Natural killer cell (primary cell): Measurements from ENCODE around the gene PMEL. TPM values are rescaled to one million over a fixed set of nuclear protein-coding genes. Genes with fewer than 3 reads are reported as not detected.

Experiments
- ATAC-seq, 3 donors: fragments of 150-1000 bp in 2 of 3; fragments of 200-7000 bp in 1 of 3; cut with Tn5 transposase; 1 replicate in 1 of 3; 2 replicates in 2 of 3; pipeline ENCODE4 v1.10.0; 2021; ENCODE audit warnings: mild to moderate bottlenecking in 2 of 3, moderate library complexity in 2 of 3
- DNase-seq, 2 donors: peaks; one replicate each; pipeline versions ENCODE4 v3.0.0 to v3.0.0-alpha.2; 2013 to 2021; ENCODE audit warnings: mixed read lengths in 1 of 2
- H3K27ac ChIP-seq: one replicate; pipeline ENCODE4 v1.5.1; 2013; ENCODE audit warnings: mild to moderate bottlenecking, low read length
- H3K27me3 ChIP-seq: one replicate; pipeline ENCODE4 v1.6.1; 2013; ENCODE audit warnings: low read length; ENCODE audit not compliant: control insufficient read depth, insufficient read depth
- H3K36me3 ChIP-seq: one replicate; pipeline ENCODE4 v1.6.1; 2013; ENCODE audit warnings: low read length; ENCODE audit not compliant: control insufficient read depth, insufficient read depth
- H3K4me1 ChIP-seq: one replicate; pipeline ENCODE4 v1.6.1; 2013; ENCODE audit warnings: low read length; ENCODE audit not compliant: control insufficient read depth, insufficient read depth
- H3K4me3 ChIP-seq: one replicate; pipeline ENCODE4 v1.5.1; 2013; ENCODE audit warnings: low read length
- H3K9me3 ChIP-seq: one replicate; pipeline ENCODE4 v1.6.1; 2013; ENCODE audit warnings: low read length; ENCODE audit not compliant: control insufficient read depth, insufficient read depth
- H3K27ac Mint-ChIP-seq, 2 donors: one replicate each; pipeline ENCODE4 v1.8.0; 2022; ENCODE audit warnings: mild to moderate bottlenecking in 2 of 2, mixed read lengths in 2 of 2, moderate library complexity in 1 of 2
- H3K27me3 Mint-ChIP-seq, 2 donors: one replicate each; pipeline ENCODE4 v1.8.0; 2022; ENCODE audit warnings: low read depth in 2 of 2, mixed read lengths in 2 of 2
- H3K36me3 Mint-ChIP-seq: one replicate; pipeline ENCODE4 v1.8.0; 2022; ENCODE audit warnings: mixed read lengths
- H3K4me1 Mint-ChIP-seq, 2 donors: one replicate each; pipeline ENCODE4 v1.8.0; 2022; ENCODE audit warnings: mixed read lengths in 2 of 2
- H3K4me3 Mint-ChIP-seq: one replicate; pipeline ENCODE4 v1.8.0; 2022; ENCODE audit warnings: mild to moderate bottlenecking, moderate library complexity, mixed read lengths
- H3K9me3 Mint-ChIP-seq, 2 donors: one replicate each; pipeline ENCODE4 v1.8.0; 2022; ENCODE audit warnings: mixed read lengths in 2 of 2
- CTCF ChIP-seq: fragments of 200-600 bp; IDR thresholded peaks from one replicate; pipeline ENCODE4 v1.8.0; 2022; ENCODE audit warnings: antibody characterized with exemption
- WGBS: methylation state at CpG from one replicate; pipeline ENCODE4 v1.1.7; 2013; ENCODE audit warnings: missing lambda C conversion rate; ENCODE audit not compliant: insufficient coverage; 5-methylcytosine and 5-hydroxymethylcytosine counted together
- intact Hi-C: fragments of 100-400 bp; cut with micrococcal nuclease; formaldehyde crosslinking; loops from one replicate; pipeline ENCODE4 v1.14.2; 2022
- total RNA-seq, 4 donors: library from RNA; stranded (reverse); fragments of 120-200 nt in 1 of 4; gene quantifications; one replicate each; pipeline versions ENCODE4 v1.2.3 to v1.2.4, GENCODE V29; 2013 to 2022

PMEL gene
- total RNA-seq, 3 donors from 2014 or later (not counting 1 experiment from before 2014, with no cell fraction given) = 0.35 TPM; not detected in 2

- WGBS = under 1% methylated on average over 41 of the region's 45 CpGs
- Mint-ChIP-seq H3K36me3 (no peaks in the 10 kb centered on the region), H3K9me3 (no peaks in the 10 kb centered on the region), H3K4me3 (peak within 1 kb of the TSS; percentile 93), H3K4me1 (peaks cover 26 to 31% of the 10 kb centered on the region in 2 donors), H3K27me3 (peaks cover 0 to 3% of the 10 kb centered on the region in 2 donors), H3K27ac (peak within 1 kb of the TSS; percentile 83 to 92)
- peak; percentile 85 to 92 for DNase-seq
- Histone ChIP-seq H3K27ac (peak within 1 kb of the TSS; percentile 59), H3K9me3 (no peaks in the 10 kb centered on the region), H3K36me3 (no peaks in the 10 kb centered on the region), H3K4me1 (peaks cover 20% of the 10 kb centered on the region), H3K27me3 (no peaks in the 10 kb centered on the region), H3K4me3 (peak within 1 kb of the TSS; percentile 94)
- intact Hi-C loops = no loop called here
- ATAC-seq = peak; percentile 95 to 99 (median 99)
- TF ChIP-seq CTCF = no peak
Measured at GRCh38 chr12:55966408-55967281, 803 bp upstream of the PMEL start, which contains the start of gene CDK2. CDK2 (plus strand) TSS chr12:55966830; CDS start chr12:55967009, 179 bp downstream.

GRCh38 chr12:55965240-55965639 lies 602 bp downstream of the PMEL start:
- TF ChIP-seq CTCF = no peak
- peaks cover 20% of the 10 kb centered on the region for H3K4me1 ChIP-seq
- no peaks in the 10 kb centered on the region for H3K9me3 ChIP-seq
- no peaks in the 10 kb centered on the region for H3K27me3 ChIP-seq
- no peak for ATAC-seq
- Mint-ChIP-seq H3K27me3 (peaks cover 0 to 3% of the 10 kb centered on the region in 2 donors), H3K27ac (peak overlapping the region; percentile 83 to 92), H3K9me3 (no peaks in the 10 kb centered on the region), H3K4me3 (peak overlapping the region; percentile 93), H3K4me1 (peaks cover 26 to 31% of the 10 kb centered on the region in 2 donors), H3K36me3 (no peaks in the 10 kb centered on the region)
- no peaks in the 10 kb centered on the region for H3K36me3 ChIP-seq
- 98% methylated on average over 5 of the region's 5 CpGs for WGBS
- intact Hi-C loops = no loop called here
- no peak overlapping the region for H3K4me3 ChIP-seq
- DNase-seq = no peak
- H3K27ac ChIP-seq = no peak overlapping the region

- DNase-seq = no peak
- ATAC-seq = no peak
- Histone ChIP-seq H3K9me3 (no peaks in the 10 kb centered on the region), H3K27ac (no peak overlapping the region), H3K27me3 (no peaks in the 10 kb centered on the region), H3K4me1 (peaks cover 20% of the 10 kb centered on the region), H3K4me3 (no peak overlapping the region), H3K36me3 (no peaks in the 10 kb centered on the region)
- H3K4me1 Mint-ChIP-seq = peaks cover 26 to 31% of the 10 kb centered on the region in 2 donors
- WGBS = 90% methylated on average over 2 of the region's 2 CpGs
- no peaks in the 10 kb centered on the region for H3K9me3 Mint-ChIP-seq
- TF ChIP-seq CTCF = no peak
- no peaks in the 10 kb centered on the region for H3K36me3 Mint-ChIP-seq
- H3K27ac Mint-ChIP-seq = no peak overlapping the region
- intact Hi-C loops = no loop called here
- peaks cover 0 to 3% of the 10 kb centered on the region in 2 donors for H3K27me3 Mint-ChIP-seq
- H3K4me3 Mint-ChIP-seq = peak overlapping the region; percentile 6
Measured at GRCh38 chr12:55963760-55964159, 2.1 kb downstream of the PMEL start.
